HG02973 (cell line): ENCODE measurements around the gene ACAP3.

Experiments
- ATAC-seq: cut with Tn5 transposase; IDR thresholded peaks from one replicate; pipeline ENCODE4 v1.9.1; 2021; ENCODE audit warnings: moderate library complexity; ENCODE audit not compliant: unreplicated experiment

ACAP3 gene

GRCh38 chr1:1304331-1305299, 3.1 kb downstream of the ACAP3 start:
- ATAC-seq = no peak

- ATAC-seq = no peak
Observed at GRCh38 chr1:1303736-1304135, 4.0 kb downstream of the ACAP3 start.

DNA sequence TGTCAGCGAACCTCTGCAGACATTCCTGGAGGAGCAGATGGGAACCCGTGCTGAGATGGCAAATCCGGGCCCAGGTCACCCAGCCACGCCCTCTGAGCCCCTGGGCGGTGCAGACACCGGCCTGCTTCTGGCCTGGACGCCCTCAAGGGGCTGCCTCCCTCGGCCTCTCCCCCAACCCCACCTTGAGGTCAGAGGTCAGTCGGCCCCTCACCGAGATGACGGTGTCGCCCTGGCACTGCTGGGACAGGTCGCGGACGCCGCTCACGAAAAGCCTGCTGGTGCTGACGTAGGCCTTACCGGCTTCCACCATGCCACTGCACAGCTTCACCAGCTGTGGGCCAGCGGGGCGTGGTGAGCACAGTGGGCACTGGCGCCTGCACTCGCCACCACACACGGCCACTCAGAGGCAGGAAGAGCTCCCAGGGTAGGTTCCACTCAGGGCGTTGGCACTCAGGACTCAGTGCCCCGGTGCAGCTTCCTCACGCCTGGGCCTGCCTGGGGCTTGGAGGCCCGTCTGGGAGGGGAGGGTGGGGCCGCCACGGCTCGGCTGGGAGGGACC, 4.7 kb downstream of the ACAP3 start:
- ATAC-seq = no peak

DNA sequence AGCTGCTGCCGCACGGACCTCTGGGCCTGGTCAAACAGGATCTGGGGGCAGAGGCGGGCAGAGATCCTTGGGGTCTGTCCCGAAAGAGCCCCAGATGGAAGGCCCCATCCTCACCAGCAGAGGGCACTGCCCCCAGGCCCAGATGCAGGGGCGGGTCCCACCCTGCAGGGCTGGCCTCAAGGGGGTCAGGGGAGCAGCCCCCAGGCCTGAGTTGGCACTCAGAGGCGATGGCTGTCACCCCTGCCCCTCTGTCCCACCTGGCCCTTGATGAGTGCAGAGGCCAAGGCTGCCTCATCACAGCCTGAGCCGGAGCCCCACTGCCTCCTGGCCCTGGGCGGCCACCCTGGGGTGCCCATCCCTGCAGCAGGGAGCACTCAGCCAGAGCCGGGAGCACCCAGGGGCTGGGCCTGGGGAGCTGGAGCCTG, 5.7 kb downstream of the ACAP3 start:
- no peak for ATAC-seq

DNA sequence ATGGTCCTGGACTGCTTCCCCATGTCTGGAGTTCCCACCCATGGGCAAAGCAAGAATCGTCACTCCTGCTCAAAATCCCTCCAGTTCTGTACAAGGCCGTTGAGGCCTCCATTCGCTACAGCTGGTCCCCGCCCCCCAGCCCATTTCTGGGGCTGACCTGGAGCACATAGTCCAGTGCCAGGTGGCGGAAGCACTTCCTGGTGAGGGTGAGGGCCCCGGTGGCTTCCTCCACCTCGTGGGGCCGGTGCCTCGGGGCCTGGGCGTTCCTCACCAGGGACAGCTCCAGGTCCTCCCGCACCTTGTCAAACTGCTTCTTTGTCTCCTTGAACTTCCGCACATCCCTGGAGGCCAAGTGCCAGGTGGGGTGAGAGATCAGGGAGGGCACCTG, 7.4 kb downstream of the ACAP3 start:
- ATAC-seq = no peak

DNA sequence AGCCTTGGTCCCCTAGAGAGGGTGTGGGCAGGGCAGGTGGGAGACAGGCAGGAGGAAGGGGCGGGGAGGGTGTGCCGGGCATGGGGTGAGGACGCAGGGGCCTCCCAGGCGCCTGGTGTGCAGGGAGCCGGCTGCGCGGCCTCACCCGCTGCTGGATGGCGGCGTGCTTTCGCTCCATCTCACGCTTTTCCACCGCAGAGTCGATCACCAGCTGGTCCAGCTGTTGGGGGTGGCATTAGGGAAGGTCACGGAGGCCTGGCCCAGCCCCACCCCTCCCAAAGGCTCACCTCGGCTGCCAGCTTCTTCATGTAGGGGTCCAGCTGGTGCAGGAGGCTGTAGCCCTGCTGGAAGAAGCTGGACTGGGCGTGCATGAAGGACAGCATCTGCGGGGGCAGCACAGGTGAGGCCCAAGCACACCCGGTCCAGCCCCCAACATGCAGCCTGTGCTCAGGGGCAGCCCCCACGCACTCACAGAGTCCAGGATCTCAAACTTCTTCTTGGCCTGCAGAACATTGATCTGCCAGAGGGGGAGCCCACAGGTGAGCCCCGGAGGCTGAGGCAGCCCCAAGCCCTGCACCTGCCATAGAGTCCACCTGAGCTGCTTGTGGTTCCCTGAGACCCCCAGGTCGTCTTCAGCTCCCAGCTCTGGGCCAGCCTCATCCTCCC, 7.9 kb downstream of the ACAP3 start:
- ATAC-seq = peak; percentile 41

DNA sequence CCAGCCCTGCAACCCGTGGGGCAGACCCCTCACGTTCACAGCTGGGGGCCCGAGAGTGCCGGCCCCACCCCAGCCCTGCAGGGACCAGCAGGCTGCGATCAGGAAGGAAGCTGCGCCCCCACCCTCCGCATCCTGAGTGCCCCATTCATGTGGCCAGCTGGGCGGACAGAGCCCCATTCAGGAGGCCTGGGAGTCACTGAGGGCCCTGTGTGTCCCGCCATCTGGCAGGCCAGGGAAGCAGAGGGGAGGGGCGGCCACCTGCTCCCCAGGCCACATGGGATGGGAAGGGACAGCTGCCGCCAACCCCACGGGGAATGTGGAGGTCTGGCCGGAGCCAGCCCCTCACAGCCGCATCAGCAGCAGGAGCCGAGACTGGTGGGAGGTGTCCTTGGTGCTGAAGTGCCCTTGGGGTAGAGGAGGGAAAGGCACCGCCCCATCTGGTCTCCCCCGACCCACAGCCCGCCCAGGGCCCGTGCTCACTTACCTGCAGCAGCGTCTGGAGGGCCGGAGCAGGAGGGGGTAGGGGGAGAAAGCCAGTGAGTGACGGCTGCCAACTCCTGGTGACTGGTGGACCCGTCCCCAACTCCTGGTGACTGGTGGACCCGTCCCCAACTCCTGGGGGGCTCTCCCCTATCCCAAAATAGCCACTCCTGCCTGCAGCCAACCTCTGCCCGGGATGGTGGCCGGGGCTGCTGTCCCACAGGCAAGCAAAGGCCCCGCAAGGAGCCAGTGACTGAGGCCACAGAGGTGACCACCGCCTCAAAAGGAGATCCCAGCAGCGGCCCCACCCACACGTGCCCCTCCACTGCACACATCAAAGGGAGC, 8.7 kb downstream of the ACAP3 start:
- ATAC-seq = no peak

GRCh38 chr1:1297802-1298424, 9.8 kb downstream of the ACAP3 start:
- ATAC-seq = no peak

GRCh38 chr1:1296070-1297061, 11.4 kb downstream of the ACAP3 start:
- ATAC-seq = no peak

- ATAC-seq = no peak
Observed at GRCh38 chr1:1295154-1295923, 12.4 kb downstream of the ACAP3 start.

GRCh38 chr1:1294250-1294890, 13.4 kb downstream of the ACAP3 start:
- ATAC-seq = no peak

DNA sequence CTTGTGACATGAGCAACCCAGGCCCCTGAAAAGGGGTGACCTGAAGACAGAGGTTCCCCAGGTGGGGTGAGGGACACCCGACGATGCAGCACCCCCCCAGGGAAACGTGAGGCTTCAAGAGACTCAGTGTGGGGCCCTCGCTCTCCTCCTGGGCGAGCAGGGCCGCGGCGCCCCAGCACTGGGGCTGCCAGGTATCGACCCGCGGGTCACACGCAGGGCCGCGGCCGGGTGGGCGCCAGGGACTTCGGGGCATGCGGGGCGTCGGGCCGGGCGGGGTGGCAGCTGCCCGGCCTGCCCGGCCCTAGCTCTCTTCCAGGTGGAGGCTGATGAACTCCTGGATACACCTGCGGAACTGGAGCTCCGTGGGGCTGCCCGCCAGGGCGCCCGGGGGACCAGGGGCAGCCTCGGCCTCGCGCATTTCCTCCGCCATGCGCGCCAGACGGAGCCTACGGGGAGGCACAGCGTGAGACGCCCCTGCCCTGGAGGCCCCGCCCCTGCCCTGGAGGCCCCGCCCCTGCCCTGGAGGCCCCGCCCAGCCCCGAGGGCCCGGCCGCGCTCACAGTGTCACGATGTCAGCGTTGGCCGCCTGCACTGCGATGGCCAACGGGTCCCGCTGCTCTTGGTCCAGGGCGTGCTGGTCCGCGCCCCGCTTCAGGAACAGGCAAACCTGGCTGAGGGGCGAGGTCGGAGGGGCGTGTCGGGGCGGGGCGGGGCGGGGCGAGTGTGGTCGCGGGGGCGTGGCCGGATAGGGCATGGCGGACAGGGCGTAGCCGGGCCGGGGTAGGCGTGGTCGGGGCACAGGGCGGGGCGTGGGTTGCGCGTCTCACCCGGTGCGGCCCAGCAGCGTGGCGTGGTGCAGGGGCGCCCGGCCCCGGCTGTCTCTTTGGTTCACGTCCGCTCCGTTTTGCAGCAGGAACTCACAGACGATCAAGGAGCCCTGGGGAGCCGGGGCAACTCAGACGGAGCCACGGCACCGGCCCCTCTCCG, 14.2 kb downstream of the ACAP3 start:
- no peak for ATAC-seq

GRCh38 chr1:1292851-1293250, 14.9 kb downstream of the ACAP3 start:
- ATAC-seq = no peak

GRCh38 chr1:1292442-1292779, 15.3 kb downstream of the ACAP3 start:
- no peak for ATAC-seq

GRCh38 chr1:1291548-1292441, 15.9 kb downstream of the ACAP3 start:
- no peak for ATAC-seq

DNA sequence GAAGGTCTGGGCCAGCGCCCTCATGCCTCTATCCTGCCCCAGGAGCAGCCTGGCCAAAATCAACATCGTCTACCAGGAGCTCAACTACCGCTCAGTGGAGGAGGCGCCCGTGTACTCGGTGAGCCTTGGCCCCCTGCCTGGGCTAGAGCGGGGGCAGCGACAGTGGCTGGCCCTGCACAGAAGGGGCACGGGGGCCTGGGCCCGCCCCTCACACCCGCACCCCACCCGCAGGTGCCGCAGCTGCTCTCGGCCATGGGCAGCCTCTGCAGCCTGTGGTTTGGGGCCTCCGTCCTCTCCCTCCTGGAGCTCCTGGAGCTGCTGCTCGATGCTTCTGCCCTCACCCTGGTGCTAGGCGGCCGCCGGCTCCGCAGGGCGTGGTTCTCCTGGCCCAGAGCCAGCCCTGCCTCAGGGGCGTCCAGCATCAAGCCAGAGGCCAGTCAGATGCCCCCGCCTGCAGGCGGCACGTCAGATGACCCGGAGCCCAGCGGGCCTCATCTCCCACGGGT, 16.7 kb downstream of the ACAP3 start:
- ATAC-seq = no peak
